GM03348 (cell line): ENCODE measurements around the gene KIR3DL3.
"Not testable (repeated sequence)": the region's sequence is repeated elsewhere in the genome, so short reads cannot be mapped to it uniquely, and the experiment has no call there.

Experiments
- DNase-seq: peaks from one replicate; pipeline ENCODE4 v3.0.0; 2012; ENCODE audit warnings: low spot score

The KIR3DL3 gene

DNA sequence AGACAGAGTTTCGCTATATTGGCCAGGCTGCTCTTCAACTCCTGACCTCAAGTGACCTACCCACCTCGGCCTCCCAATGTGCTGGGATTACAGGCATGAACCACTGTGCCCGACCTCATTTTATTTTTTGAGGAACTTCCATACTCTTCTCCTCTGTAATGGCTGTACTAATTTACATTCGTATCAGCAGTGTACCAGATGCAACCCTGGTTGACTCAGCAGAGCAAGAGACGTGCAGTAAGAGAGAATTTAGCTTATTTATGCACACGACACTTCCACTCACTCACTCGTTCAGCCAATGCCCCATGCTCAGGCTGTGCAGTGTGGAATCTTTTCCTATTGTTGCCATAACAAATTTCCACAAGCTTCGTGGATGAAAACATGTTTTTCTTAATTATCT, 6.9 kb downstream of the KIR3DL3 start:
- DNase-seq = no peak

- not testable (repeated sequence) for DNase-seq
Measured at GRCh38 chr19:54738306-54738705, 14.1 kb downstream of the KIR3DL3 start, which contains the start of gene KIR2DL3. TSS of gene KIR2DL3 (plus strand) at chr19:54738513. CDS start at chr19:54738546, 33 bp downstream.

- DNase-seq = no peak
Measured at GRCh38 chr19:54738715-54739114, 14.5 kb downstream of the KIR3DL3 start.

DNA sequence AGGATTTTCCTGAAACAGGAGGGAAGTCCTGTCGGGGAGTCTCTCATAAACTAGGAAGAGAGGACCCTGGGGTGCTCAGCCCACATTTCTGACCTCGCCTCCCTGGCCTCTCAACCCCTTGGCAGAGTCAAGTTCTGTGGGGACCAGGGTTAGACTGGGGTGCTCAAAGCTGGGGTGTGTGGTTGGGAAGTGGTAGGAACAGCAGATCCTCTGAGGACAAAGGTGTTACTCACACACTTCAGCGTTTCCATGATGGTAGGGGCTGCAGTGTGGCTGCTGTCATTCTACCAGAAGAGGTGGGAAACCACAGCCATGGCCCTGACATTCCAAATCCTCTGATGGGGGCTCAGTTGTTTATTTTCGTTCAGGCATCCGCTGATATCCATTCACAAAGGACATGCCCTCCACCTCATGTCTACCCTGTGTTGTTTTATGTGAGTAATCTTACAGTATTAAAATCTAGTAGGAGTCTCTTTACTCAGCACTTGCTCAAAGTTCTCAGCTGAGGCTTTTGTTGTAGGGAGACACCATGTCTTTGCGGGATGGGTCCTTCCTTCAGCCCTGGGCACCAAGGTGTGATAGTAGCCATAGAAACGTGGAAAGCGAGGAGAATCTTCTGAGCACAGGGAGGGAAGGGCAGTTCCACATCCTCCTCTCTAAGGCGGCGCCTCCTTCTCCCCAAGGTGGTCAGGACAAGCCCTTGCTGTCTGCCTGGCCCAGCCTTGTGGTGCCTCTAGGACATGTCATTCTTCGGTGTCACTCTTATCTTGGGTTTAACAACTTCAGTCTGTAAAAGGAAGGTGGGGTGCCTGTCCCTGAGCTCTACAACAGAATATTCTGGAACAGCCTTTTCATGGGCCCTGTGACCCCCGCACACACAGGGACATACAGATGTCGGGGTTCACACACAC, 15.6 kb downstream of the KIR3DL3 start:
- DNase-seq = no peak

- not testable (repeated sequence) for DNase-seq
Measured at GRCh38 chr19:54741950-54742349, 17.7 kb downstream of the KIR3DL3 start.

GRCh38 chr19:54744080-54744479, 19.8 kb downstream of the KIR3DL3 start:
- DNase-seq = not testable (repeated sequence)

DNA sequence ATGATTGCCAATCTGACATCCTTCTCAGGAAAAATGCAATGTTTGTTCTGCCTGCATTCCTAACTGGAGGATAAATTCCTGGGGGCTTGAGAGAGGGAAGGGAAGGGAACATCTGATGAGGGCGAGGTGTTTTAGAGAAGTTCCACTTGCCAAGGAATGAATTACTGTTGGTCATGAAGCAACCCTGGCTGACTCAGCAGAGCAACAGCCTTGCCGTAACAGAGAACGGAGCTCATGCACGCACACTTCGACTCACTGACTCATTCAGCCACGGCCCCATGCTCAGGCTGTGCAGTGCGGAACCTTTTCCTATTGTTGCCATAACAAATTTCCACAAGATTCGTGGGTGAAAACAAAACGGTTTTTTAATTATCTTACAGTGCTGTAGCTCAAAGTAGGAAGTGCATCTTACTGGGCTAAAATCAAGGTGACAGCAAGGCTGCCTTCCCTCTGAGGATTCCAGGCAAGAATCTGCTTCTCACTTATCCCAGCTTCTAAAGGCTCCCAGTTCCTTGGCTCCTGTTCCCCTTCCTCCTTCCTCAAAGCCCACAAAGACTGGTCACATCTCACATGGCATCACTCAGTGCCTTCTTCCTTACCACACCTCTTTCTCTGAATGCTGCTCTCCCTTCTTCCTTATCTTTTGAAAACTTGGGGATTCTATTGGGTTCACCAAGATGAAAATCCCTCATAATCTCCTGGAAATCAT, 23.5 kb downstream of the KIR3DL3 start:
- DNase-seq = not testable (repeated sequence)

GRCh38 chr19:54750276-54750675, 26.0 kb downstream of the KIR3DL3 start:
- DNase-seq = not testable (repeated sequence)

DNA sequence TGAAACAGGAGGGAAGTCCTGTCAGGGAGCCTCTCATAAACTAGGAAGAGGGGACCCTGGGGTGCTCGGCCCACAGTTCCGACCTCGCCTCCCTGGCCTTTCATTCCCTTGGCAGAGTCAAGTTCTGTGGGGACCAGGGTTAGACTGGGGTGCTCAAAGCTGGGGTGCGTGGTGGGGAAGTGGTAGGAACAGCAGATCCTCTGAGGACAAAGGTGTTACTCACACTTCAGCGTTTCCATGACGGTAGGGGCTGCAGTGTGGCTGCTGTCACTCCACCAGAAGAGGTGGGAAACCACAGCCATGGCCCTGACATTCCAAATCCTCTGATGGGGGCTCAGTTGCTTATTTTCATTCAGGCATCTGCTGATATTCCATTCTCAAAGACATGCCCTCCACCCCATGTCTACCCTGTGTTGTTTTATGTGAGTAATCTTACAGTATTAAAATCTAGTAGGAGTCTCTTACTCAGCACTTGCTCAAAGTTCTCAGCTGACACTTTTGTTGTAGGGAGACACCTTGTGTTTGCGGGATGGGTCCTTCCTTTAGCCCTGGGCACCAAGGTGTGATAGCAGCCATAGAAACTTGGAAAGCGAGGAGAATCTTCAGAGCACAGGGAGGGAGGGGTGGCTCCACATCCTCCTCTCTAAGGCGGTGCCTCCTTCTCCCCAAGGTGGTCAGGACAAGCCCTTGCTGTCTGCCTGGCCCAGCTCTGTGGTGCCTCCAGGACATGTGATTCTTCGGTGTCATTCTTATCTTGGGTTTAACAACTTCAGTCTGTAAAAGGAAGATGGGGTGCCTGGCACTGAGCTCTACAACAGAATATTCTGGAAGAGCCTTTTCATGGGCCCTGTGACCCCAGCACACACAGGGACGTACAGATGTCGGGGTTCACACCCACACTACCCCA, 32.2 kb downstream of the KIR3DL3 start:
- not testable (repeated sequence) for DNase-seq

GRCh38 chr19:54758577-54758976, 34.3 kb downstream of the KIR3DL3 start:
- DNase-seq = not testable (repeated sequence)

GRCh38 chr19:54764219-54764618, 40.0 kb downstream of the KIR3DL3 start:
- DNase-seq = not testable (repeated sequence)

DNA sequence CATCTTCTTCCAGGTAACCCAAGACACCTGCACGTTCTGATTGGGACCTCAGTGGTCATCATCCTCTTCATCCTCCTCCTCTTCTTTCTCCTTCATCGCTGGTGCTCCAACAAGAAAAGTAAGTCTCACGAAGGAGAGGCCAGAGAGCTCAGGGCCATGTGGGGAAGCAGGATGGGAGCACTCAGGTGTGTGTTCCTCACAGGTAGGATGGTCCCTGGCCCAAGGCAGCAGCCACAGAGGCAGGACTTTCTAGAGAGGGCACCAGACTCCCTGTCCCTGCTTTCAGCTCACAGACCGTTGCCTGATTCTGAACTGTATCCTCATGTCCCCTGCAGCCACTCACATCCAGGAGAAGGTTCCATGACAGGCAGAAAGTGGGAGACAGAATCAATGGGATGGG, 42.2 kb downstream of the KIR3DL3 start:
- not testable (repeated sequence) for DNase-seq

DNA sequence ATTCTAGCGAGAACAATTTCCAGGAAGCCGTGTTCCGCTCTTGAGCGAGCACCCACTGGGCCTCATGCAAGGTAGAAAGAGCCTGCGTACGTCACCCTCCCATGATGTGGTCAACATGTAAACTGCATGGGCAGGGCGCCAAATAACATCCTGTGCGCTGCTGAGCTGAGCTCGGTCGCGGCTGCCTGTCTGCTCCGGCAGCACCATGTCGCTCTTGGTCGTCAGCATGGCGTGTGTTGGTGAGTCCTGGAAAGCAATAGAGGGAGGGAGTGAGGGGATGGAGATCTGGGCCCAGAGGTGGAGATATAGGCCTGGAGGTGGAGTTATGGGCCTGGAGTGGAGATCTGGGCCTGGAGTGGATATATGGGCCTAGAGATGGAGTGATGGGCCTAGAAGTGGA, 45.4 kb downstream of the KIR3DL3 start, which contains the start of gene KIR2DL1:
KIR2DL1 (plus strand) TSS at position 148 of the 400 bp plus-strand sequence; CDS start at position 206, 58 bp downstream.
- DNase-seq = not testable (repeated sequence)

GRCh38 chr19:54770511-54770910, 46.3 kb downstream of the KIR3DL3 start:
- DNase-seq = not testable (repeated sequence)

- DNase-seq = not testable (repeated sequence)
Measured at GRCh38 chr19:54771018-54771960, 47.0 kb downstream of the KIR3DL3 start.

- DNase-seq = not testable (repeated sequence)
Measured at GRCh38 chr19:54772666-54773065, 48.4 kb downstream of the KIR3DL3 start.

- not testable (repeated sequence) for DNase-seq
Measured at GRCh38 chr19:54775095-54775815, 51.0 kb downstream of the KIR3DL3 start.

DNA sequence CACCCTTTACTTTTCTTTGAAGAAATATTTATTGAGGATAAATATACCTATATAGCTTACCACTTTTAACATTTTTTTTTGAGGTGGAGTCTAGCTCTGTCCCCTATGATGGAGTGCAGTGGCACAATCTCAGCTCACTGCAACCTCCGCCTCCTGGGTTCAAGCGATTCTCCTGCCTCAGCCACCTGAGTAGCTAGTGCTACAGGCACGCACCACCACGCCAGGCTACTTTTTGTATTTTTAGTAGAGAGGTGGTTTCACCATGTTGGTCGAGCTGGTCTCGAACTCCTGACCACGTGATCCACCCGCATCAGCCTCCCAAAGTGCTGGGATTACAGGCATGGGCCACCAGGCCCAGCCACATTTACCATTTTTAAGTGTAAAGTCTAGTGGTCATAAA, 51.6 kb downstream of the KIR3DL3 start:
- not testable (repeated sequence) for DNase-seq

- DNase-seq = not testable (repeated sequence)
Measured at GRCh38 chr19:54777851-54778250, 53.6 kb downstream of the KIR3DL3 start.

DNA sequence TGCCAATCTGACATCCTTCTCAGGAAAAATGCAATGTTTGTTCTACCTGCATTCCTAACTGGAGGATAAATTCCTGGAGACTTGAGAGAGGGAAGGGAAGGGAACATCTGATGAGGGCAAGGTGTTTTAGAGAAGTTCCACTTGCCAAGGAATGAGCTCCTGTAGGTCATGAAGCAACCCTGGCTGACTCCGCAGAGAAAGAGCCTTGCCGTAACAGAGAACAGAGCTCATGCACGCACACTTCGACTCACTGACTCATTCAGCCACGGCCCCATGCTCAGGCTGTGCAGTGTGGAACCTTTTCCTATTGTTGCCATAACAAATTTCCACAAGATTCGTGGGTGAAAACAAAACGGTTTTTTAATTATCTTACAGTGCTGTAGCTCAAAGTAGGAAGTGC, 54.7 kb downstream of the KIR3DL3 start:
- not testable (repeated sequence) for DNase-seq
